Heart left ventricle (tissue), 16 donors: ENCODE results near the gene XAB2. TPM values are rescaled to one million over a fixed set of nuclear protein-coding genes. Genes with fewer than 3 reads are reported as not detected.

Source experiments
- ATAC-seq, 4 donors: fragments of 200-7000 bp; cut with Tn5 transposase; one replicate each; pipeline ENCODE4 v1.9.1; 2020 to 2022; ENCODE audit warnings: moderate library complexity in 4 of 4, mild to moderate bottlenecking in 3 of 4, moderate number of reproducible peaks in 1 of 4
- DNase-seq, 5 donors: peaks; one replicate each; pipeline ENCODE4 v3.0.0-alpha.2; 2020
- H3K27ac ChIP-seq, 12 donors: fragments of 200-600 bp; sonication (generic) in 4 of 12; one replicate each; pipeline versions ENCODE4 v1.5.0 to v1.8.0; 2016 to 2022; ENCODE audit warnings: mild to moderate bottlenecking in 2 of 12
- H3K27me3 ChIP-seq, 9 donors: fragments of 200-600 bp; sonication (generic) in 2 of 9; one replicate each; pipeline versions ENCODE4 v1.5.1 to v1.8.0; 2016 to 2022; ENCODE audit warnings: mild to moderate bottlenecking in 3 of 9
- H3K36me3 ChIP-seq, 9 donors: fragments of 200-600 bp; sonication (generic) in 2 of 9; one replicate each; pipeline versions ENCODE4 v1.5.0 to v1.8.0; 2018 to 2022; ENCODE audit warnings: mild to moderate bottlenecking in 2 of 9
- H3K4me1 ChIP-seq, 12 donors: fragments of 200-600 bp; sonication (generic) in 4 of 12; one replicate each; pipeline versions ENCODE4 v1.5.0 to v1.8.0; 2016 to 2022; ENCODE audit warnings: mild to moderate bottlenecking in 3 of 12
- H3K4me3 ChIP-seq, 12 donors: fragments of 200-600 bp; sonication (generic) in 4 of 12; one replicate each; pipeline versions ENCODE4 v1.5.0 to v1.8.0; 2017 to 2022; ENCODE audit warnings: mild to moderate bottlenecking in 9 of 12, moderate library complexity in 4 of 12
- H3K9me3 ChIP-seq, 12 donors: fragments of 200-600 bp; sonication (generic) in 4 of 12; one replicate each; pipeline versions ENCODE4 v1.5.0 to v1.8.0; 2016 to 2022; ENCODE audit warnings: mild to moderate bottlenecking in 1 of 12
- CTCF ChIP-seq, 12 donors: fragments of 200-600 bp; sonication (generic) in 4 of 12; IDR thresholded peaks; one replicate each; pipeline versions ENCODE4 v1.5.0 to v1.8.0; 2018 to 2022; ENCODE audit warnings: antibody characterized with exemption in 12 of 12, mild to moderate bottlenecking in 5 of 12
- POLR2A ChIP-seq, 2 donors: fragments of 450-650 bp; IDR thresholded peaks; one replicate each; pipeline ENCODE4 v1.6.1; 2017; ENCODE audit warnings: antibody characterized with exemption in 2 of 2, mild to moderate bottlenecking in 2 of 2, moderate library complexity in 2 of 2
- WGBS, 4 donors: extraction: QIAGEN DNeasy Blood & Tissue Kit in 2 of 4; methylation state at CpG; one replicate each; pipeline versions ENCODE4 v1.1.5 to v1.1.7; 2013 to 2018; 5-methylcytosine and 5-hydroxymethylcytosine counted together
- intact Hi-C, 10 donors: fragments of 100-400 bp; cut with DNase I; formaldehyde crosslinking; loops; one replicate each; pipeline versions ENCODE4 v1.11.1 to v1.14.2; 2022
- polyA plus RNA-seq, 2 donors: library from polyadenylated mRNA; stranded (reverse); fragments of 200-250 nt; gene quantifications; one replicate each; pipeline ENCODE4 v1.2.3, GENCODE V29; 2013
- total RNA-seq, 9 donors: library from RNA; depleted of rRNA in 2 of 9; stranded (reverse); fragments of >200 nt in 2 of 9; fragmentation: NEBNext Ultra II Directional in 3 of 9; extraction: Animal tissue kit (Norgen Biotek cat#: 25700) in 3 of 9; gene quantifications; one replicate each; pipeline versions ENCODE4 v1.1.0 to v1.2.4, GENCODE V29; 2016 to 2023
- donor health status: ischemic (EF 13 %, LVEDD 7.1; RV severe dilation, severe dysfunction).
- donor health status: healthy with polysubstance abuse.
- donor health status: DM: no; HTN: yes; CAD: no.
- donor health status: DM: no; HTN: no; CAD: no.
- donor health status: ischemic (EF 25% LVEDD 6.9; RV normal size, moderate dysfunction).
- donor health status: ischemic (EF 25% LVEDD 5.7; RV mildly dilated, moderate dysfunction).
- donor health status: healthy.
- donor health status: DM: yes; HTN: yes; CAD: no.
- donor health status: ischemic (EF 35%, LVEDD 5.7; RV mildly dilated, moderate dysfunction).
- donor health status: nonischemic (EF 11% LVEDD 7.7; RV severe dilation, severe dysfunction).
- donor health status: DM: yes; HTN: yes; CAD: no.
- donor health status: PGD.
- donor health status: ischemic (EF 29% LVEDD 5.4; RV normal size, mild dysfunction).
- donor health status: nonischemic (EF 23%, LVEDD 6.1; RV moderate dilation, normal function).

The XAB2 gene
- total and polyA plus RNA-seq, 11 donors = 16.3 to 36.2 (median 23.6) TPM

GRCh38 chr19:7637374-7638256 is 8.3 kb upstream of the XAB2 start:
- ATAC-seq = peak in 3 of 4 donors; percentile 28 to 64 (median 60)
- peak in 3 of 5 donors; percentile 54 to 79 (median 56) for DNase-seq
- H3K9me3 ChIP-seq = no peaks in the 10 kb centered on the region
- H3K27ac ChIP-seq = peak overlapping the region in 6 of 12 donors; percentile 6 to 90 (median 28)
- WGBS, 4 donors = 32 to 50% (median 34%) methylated on average over 20 to 30 of the region's 30 CpGs
- H3K4me1 ChIP-seq = peaks cover 0 to 27% (median 0%) of the 10 kb centered on the region in 12 donors
- H3K4me3 ChIP-seq = peak overlapping the region in 11 of 12 donors; percentile 11 to 75 (median 37)
- peaks cover 2 to 38% (median 17%) of the 10 kb centered on the region in 9 donors for H3K27me3 ChIP-seq
- intact Hi-C loops = no loop called here
- TF ChIP-seq CTCF (IDR thresholded peaks at IDR 0.05) = no peak
- TF ChIP-seq POLR2A (IDR thresholded peaks at IDR 0.05) = no peak
- H3K36me3 ChIP-seq = peaks cover 0 to 2% (median 0%) of the 10 kb centered on the region in 9 donors

- TF ChIP-seq POLR2A (IDR thresholded peaks at IDR 0.05) (no peak), CTCF (IDR thresholded peaks at IDR 0.05) (no peak)
- peaks cover 2 to 38% (median 17%) of the 10 kb centered on the region in 9 donors for H3K27me3 ChIP-seq
- intact Hi-C loops = no loop called here
- ATAC-seq (peak in 3 of 4 donors; percentile 63 to 72 (median 66)), DNase-seq (peak in 4 of 5 donors; percentile 3 to 87 (median 58))
- peaks cover 0 to 27% (median 0%) of the 10 kb centered on the region in 12 donors for H3K4me1 ChIP-seq
- no peaks in the 10 kb centered on the region for H3K9me3 ChIP-seq
- WGBS, 4 donors = 2 to 17% (median 6%) methylated on average over 1 to 61 of the region's 61 CpGs
- H3K4me3 ChIP-seq = peak within 1 kb of the TSS; percentile 9 to 75 (median 36)
- H3K36me3 ChIP-seq = peaks cover 0 to 10% (median 0%) of the 10 kb centered on the region in 9 donors
- H3K27ac ChIP-seq = peak within 1 kb of the TSS in 6 of 12 donors; percentile 6 to 90 (median 28)
Measured at GRCh38 chr19:7636691-7637373, 7.5 kb upstream of the XAB2 start, which contains the start of gene STXBP2. Gene STXBP2, plus strand, starts transcription at chr19:7637110. Its CDS starts 40 bp downstream, at chr19:7637150.

- 61 to 71% (median 67%) methylated on average over 7 to 16 of the region's 16 CpGs for WGBS, 4 donors
Measured at GRCh38 chr19:7636317-7636690, 7.0 kb upstream of the XAB2 start.

More at GRCh38 chr19:7636317-7636690, 7.0 kb upstream of the XAB2 start:
- TF ChIP-seq POLR2A (IDR thresholded peaks at IDR 0.05) (no peak), CTCF (IDR thresholded peaks at IDR 0.05) (no peak)
- Histone ChIP-seq H3K27ac (peak overlapping the region in 1 of 12 donors; percentile 90), H3K4me1 (peaks cover 0 to 29% (median 0%) of the 10 kb centered on the region in 12 donors), H3K4me3 (peak overlapping the region in 5 of 12 donors; percentile 35 to 75 (median 42)), H3K36me3 (peaks cover 0 to 12% (median 0%) of the 10 kb centered on the region in 9 donors), H3K9me3 (no peaks in the 10 kb centered on the region), H3K27me3 (peaks cover 2 to 38% (median 17%) of the 10 kb centered on the region in 9 donors)
- peak in 2 of 5 donors; percentile 9 to 49 for DNase-seq
- intact Hi-C loops = no loop called here
- ATAC-seq = no peak
